Chondrocyte (in vitro differentiated cells): ENCODE results near the gene SNCAIP. TPM values are rescaled to one million over a fixed set of nuclear protein-coding genes. Genes with fewer than 3 reads are reported as not detected.

ENCODE experiments used
- DNase-seq: peaks from one replicate; pipeline ENCODE4 v3.0.0; 2021; ENCODE audit warnings: mixed read lengths, low spot score
- H3K27ac Mint-ChIP-seq: one replicate; pipeline ENCODE4 v1.8.0; 2021; ENCODE audit warnings: mild to moderate bottlenecking, moderate library complexity, mixed read lengths; ENCODE audit not compliant: unreplicated experiment
- H3K27me3 Mint-ChIP-seq: 2 replicates; pipeline ENCODE4 v1.8.0; 2021; ENCODE audit warnings: low read depth, mixed read lengths
- H3K36me3 Mint-ChIP-seq: 2 replicates; pipeline ENCODE4 v1.8.0; 2021; ENCODE audit warnings: low read depth, mixed read lengths
- H3K4me1 Mint-ChIP-seq: 2 replicates; pipeline ENCODE4 v1.8.0; 2021; ENCODE audit warnings: low read depth, mild to moderate bottlenecking, mixed read lengths
- H3K4me3 Mint-ChIP-seq: one replicate; pipeline ENCODE4 v1.8.0; 2021; ENCODE audit warnings: mild to moderate bottlenecking, moderate library complexity, mixed read lengths; ENCODE audit not compliant: unreplicated experiment
- H3K9me3 Mint-ChIP-seq: 2 replicates; pipeline ENCODE4 v1.8.0; 2021; ENCODE audit warnings: low read depth, mixed read lengths
- CTCF ChIP-seq: fragments of 200-600 bp; sonication (generic); IDR thresholded peaks from 2 replicates; pipeline ENCODE4 v1.5.0; 2021; ENCODE audit warnings: antibody characterized with exemption, mild to moderate bottlenecking, moderate library complexity
- total RNA-seq: library from RNA; stranded (reverse); gene quantifications from 3 replicates; pipeline ENCODE4 v1.2.1, GENCODE V29; 2021

SNCAIP gene
- total RNA-seq, 1 donor from 2014 or later: 1.2 TPM

DNA sequence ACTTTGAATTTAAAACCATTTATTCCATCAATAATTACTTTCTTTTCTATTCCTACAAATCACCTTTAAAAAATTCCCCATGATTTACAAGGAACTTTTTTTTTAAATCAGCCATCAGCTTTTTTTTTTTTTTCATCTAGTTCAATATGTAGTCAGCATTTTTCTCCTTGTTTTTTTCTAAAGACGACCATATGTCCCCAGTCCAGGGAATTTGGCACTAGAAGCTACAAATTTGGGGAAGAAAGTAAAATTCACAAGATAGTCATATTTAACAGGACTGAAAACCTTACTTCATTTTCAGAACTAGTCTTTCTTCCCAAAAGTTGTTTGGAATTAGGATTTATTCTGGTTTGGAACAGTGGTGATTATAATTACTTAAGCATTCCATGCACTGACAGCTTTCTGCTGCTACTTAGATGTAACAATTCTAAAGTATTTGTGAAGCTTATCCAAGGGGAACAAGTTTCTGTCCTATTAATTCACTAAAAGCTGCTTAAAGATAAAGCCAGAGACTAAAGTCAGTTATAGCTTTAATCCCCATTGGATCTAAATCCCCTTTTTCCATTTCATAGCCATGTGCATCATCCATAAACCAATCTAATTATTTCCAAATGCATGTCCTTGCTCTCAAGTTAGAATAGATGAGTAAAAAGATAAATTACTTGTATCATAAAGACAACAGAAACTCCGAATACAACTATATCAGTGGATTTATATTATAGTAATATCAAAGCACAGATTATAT is 7.4 kb upstream of the SNCAIP start:
- Mint-ChIP-seq H3K9me3 (peaks cover 5% of the 10 kb centered on the region), H3K4me3 (no peak overlapping the region), H3K4me1 (no peaks in the 10 kb centered on the region), H3K27ac (no peak overlapping the region), H3K36me3 (peaks cover 3% of the 10 kb centered on the region), H3K27me3 (peaks cover 17% of the 10 kb centered on the region)
- no peak for DNase-seq
- no peak for TF ChIP-seq CTCF

GRCh38 chr5:122306461-122306860 is 5.6 kb upstream of the SNCAIP start:
- Mint-ChIP-seq H3K4me3 (no peak overlapping the region), H3K9me3 (peaks cover 5% of the 10 kb centered on the region), H3K27me3 (peaks cover 12% of the 10 kb centered on the region), H3K36me3 (peaks cover 3% of the 10 kb centered on the region), H3K4me1 (peaks cover 5% of the 10 kb centered on the region), H3K27ac (no peak overlapping the region)
- TF ChIP-seq CTCF: no peak
- DNase-seq: no peak

GRCh38 chr5:122310889-122311288 is 1.1 kb upstream of the SNCAIP start:
- no peak for DNase-seq
- peak overlapping the region; percentile 59 for H3K4me3 Mint-ChIP-seq
- H3K27ac Mint-ChIP-seq: no peak overlapping the region
- peaks cover 18% of the 10 kb centered on the region for H3K4me1 Mint-ChIP-seq
- peaks cover 14% of the 10 kb centered on the region for H3K27me3 Mint-ChIP-seq
- peaks cover 5% of the 10 kb centered on the region for H3K9me3 Mint-ChIP-seq
- peaks cover 3% of the 10 kb centered on the region for H3K36me3 Mint-ChIP-seq
- TF ChIP-seq CTCF: no peak

- Mint-ChIP-seq H3K27me3 (peaks cover 16% of the 10 kb centered on the region), H3K4me1 (peaks cover 18% of the 10 kb centered on the region), H3K36me3 (no peaks in the 10 kb centered on the region), H3K4me3 (peak overlapping the region; percentile 59), H3K27ac (no peak overlapping the region), H3K9me3 (peaks cover under 1% of the 10 kb centered on the region)
- no peak for TF ChIP-seq CTCF
- DNase-seq: no peak
Observed at GRCh38 chr5:122311497-122311960, 508 bp upstream of the SNCAIP start.

- Mint-ChIP-seq H3K36me3 (no peaks in the 10 kb centered on the region), H3K4me3 (peak overlapping the region; percentile 68), H3K9me3 (no peaks in the 10 kb centered on the region), H3K27ac (peak overlapping the region; percentile 6), H3K4me1 (peaks cover 18% of the 10 kb centered on the region), H3K27me3 (peaks cover 22% of the 10 kb centered on the region)
- DNase-seq: no peak
- TF ChIP-seq CTCF: peak; percentile 16
Observed at GRCh38 chr5:122312591-122313406, 762 bp downstream of the SNCAIP start.
